SJCRH30 (cell line): Measurements from ENCODE around the gene PCDH10. TPM values are rescaled to one million over a fixed set of nuclear protein-coding genes. Genes with fewer than 3 reads are reported as not detected.
A peak's percentile ranks its signal among the peaks of the same experiment; 100 is the strongest.

Experiments used
- DNase-seq, 2 experiments: peaks; one replicate each; pipeline ENCODE4 v3.0.0-alpha.2; 2015 to 2020
- H3K27ac ChIP-seq: fragments of 250-450 bp; sonication (Bioruptor Pico); 2 replicates; pipeline ENCODE4 v1.5.1; 2020; ENCODE audit warnings: mild to moderate bottlenecking, moderate library complexity
- H3K27me3 ChIP-seq: fragments of 250-450 bp; sonication (Bioruptor Pico); 2 replicates; pipeline ENCODE4 v1.5.1; 2020; ENCODE audit warnings: mild to moderate bottlenecking, moderate library complexity
- H3K36me3 ChIP-seq: fragments of 250-450 bp; sonication (Bioruptor Pico); 2 replicates; pipeline ENCODE4 v1.5.1; 2020; ENCODE audit warnings: mild to moderate bottlenecking, moderate library complexity
- H3K4me1 ChIP-seq: fragments of 250-450 bp; sonication (Bioruptor Pico); 2 replicates; pipeline ENCODE4 v1.5.1; 2020; ENCODE audit warnings: mild to moderate bottlenecking, moderate library complexity
- H3K4me3 ChIP-seq: fragments of 250-450 bp; sonication (Bioruptor Pico); 2 replicates; pipeline ENCODE4 v1.5.1; 2020; ENCODE audit warnings: mild to moderate bottlenecking, moderate library complexity
- H3K9me3 ChIP-seq: fragments of 250-450 bp; sonication (Bioruptor Pico); replicated peaks from 2 replicates; pipeline ENCODE4 v1.5.1; 2020; ENCODE audit warnings: mild to moderate bottlenecking, moderate library complexity
- total RNA-seq: library from RNA; depleted of rRNA; stranded (reverse); fragments of >200 nt; shearing (Covaris generic); gene quantifications from 2 replicates; pipeline ENCODE4 v1.2.3, GENCODE V29; 2014; rRNA removed

The PCDH10 gene
- 0.51 and 0.63 TPM in 2 replicates for total RNA-seq

- H3K36me3 ChIP-seq: no peaks in the 10 kb centered on the region
- H3K9me3 ChIP-seq: no peaks in the 10 kb centered on the region
- peak within 1 kb of the TSS; percentile 53 for H3K4me3 ChIP-seq
- no peak within 1 kb of the TSS for H3K27ac ChIP-seq
- peak; percentile 87 to 90 for DNase-seq
- H3K4me1 ChIP-seq: no peaks in the 10 kb centered on the region
- H3K27me3 ChIP-seq: no peaks in the 10 kb centered on the region
Measured at GRCh38 chr4:133148690-133149363, at the start of gene PCDH10. PCDH10 (plus strand) TSS chr4:133149294; CDS start chr4:133150141, 847 bp downstream.

DNA sequence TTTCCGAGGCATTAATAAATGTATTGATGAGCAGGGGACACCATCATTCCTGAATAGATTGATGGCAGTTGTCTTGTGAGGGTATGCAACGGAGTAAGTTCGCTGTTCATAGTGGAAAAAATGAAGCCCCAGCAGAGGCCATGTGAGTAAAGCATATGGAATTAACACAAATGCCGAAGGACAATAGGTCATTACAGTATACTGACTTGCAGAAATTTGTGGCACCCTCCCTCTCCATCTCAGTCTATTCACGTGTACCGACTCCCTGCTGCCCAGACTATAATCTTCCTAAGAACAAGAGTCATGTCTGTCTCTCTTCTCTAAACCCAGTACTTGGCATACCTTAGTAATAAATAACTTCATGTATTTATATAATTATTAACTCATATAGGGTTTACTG, 47.1 kb upstream of the PCDH10 start:
- Histone ChIP-seq H3K27me3 (no peaks in the 10 kb centered on the region), H3K27ac (no peak overlapping the region), H3K4me3 (no peak overlapping the region), H3K9me3 (no peaks in the 10 kb centered on the region), H3K36me3 (no peaks in the 10 kb centered on the region), H3K4me1 (no peaks in the 10 kb centered on the region)
- DNase-seq: no peak

DNA sequence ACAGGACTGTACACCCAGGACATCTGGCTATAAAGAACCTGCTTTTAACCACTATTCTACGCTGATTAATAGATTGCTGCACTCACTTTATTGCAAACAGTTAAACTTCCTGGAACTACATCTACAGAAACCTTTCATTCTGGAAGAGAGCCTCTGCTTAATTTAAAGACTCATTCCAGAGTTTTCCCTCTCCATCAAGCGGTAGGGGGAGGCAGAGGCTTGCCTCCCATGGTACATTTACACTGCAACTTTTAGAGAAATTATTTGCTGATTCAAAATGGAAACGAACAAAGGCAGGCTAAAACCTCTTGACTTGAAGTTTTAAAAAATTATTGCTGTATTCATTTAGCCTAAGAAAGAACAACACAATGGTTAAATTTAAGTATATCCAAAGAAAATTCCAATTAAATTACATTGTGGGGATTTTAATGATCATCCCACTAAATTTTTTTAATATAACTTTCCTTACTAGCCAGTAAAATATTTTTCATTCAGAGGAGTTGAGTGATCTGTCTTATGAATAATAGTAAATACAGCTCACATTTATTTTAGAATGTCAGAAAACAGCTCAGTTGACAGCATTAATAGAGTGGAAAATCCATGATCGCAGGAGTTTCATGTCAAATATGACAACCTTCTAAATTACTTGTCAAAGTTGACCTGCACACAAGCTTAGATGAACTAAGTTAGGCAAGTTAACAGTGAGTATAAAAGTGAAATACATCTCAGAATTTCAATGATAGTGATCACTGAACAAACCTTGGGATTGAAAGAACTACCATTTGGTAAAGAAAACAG, 46.3 kb upstream of the PCDH10 start:
- Histone ChIP-seq H3K36me3 (no peaks in the 10 kb centered on the region), H3K9me3 (no peaks in the 10 kb centered on the region), H3K27ac (no peak overlapping the region), H3K4me1 (no peaks in the 10 kb centered on the region), H3K4me3 (no peak overlapping the region), H3K27me3 (no peaks in the 10 kb centered on the region)
- no peak for DNase-seq

- no peak for DNase-seq
- Histone ChIP-seq H3K27ac (no peak overlapping the region), H3K9me3 (no peaks in the 10 kb centered on the region), H3K27me3 (no peaks in the 10 kb centered on the region), H3K36me3 (no peaks in the 10 kb centered on the region), H3K4me3 (no peak overlapping the region), H3K4me1 (no peaks in the 10 kb centered on the region)
Measured at GRCh38 chr4:133112641-133113040, 36.5 kb upstream of the PCDH10 start.

GRCh38 chr4:133124746-133125145, 24.3 kb upstream of the PCDH10 start:
- Histone ChIP-seq H3K27ac (no peak overlapping the region), H3K4me3 (no peak overlapping the region), H3K36me3 (no peaks in the 10 kb centered on the region), H3K4me1 (0 out of 2 replicates have a peak, but pooled peaks cover 2% of the 10 kb centered on the region), H3K27me3 (no peaks in the 10 kb centered on the region), H3K9me3 (no peaks in the 10 kb centered on the region)
- no peak for DNase-seq

- Histone ChIP-seq H3K4me3 (no peak overlapping the region), H3K36me3 (no peaks in the 10 kb centered on the region), H3K27me3 (no peaks in the 10 kb centered on the region), H3K27ac (no peak overlapping the region), H3K4me1 (peaks cover 17% of the 10 kb centered on the region), H3K9me3 (no peaks in the 10 kb centered on the region)
- DNase-seq: no peak
Measured at GRCh38 chr4:133127500-133127899, 21.6 kb upstream of the PCDH10 start.

GRCh38 chr4:133129237-133129636, 19.9 kb upstream of the PCDH10 start:
- Histone ChIP-seq H3K4me3 (no peak overlapping the region), H3K4me1 (peaks cover 18% of the 10 kb centered on the region), H3K36me3 (no peaks in the 10 kb centered on the region), H3K27me3 (no peaks in the 10 kb centered on the region), H3K27ac (no peak overlapping the region), H3K9me3 (no peaks in the 10 kb centered on the region)
- DNase-seq: no peak

GRCh38 chr4:133130171-133130570, 18.9 kb upstream of the PCDH10 start:
- H3K9me3 ChIP-seq: no peaks in the 10 kb centered on the region
- peaks cover 18% of the 10 kb centered on the region for H3K4me1 ChIP-seq
- H3K27ac ChIP-seq: peak overlapping the region; percentile 55
- H3K4me3 ChIP-seq: no peak overlapping the region
- DNase-seq: peak in 1 of 2 experiments; percentile 30
- no peaks in the 10 kb centered on the region for H3K27me3 ChIP-seq
- H3K36me3 ChIP-seq: no peaks in the 10 kb centered on the region

DNA sequence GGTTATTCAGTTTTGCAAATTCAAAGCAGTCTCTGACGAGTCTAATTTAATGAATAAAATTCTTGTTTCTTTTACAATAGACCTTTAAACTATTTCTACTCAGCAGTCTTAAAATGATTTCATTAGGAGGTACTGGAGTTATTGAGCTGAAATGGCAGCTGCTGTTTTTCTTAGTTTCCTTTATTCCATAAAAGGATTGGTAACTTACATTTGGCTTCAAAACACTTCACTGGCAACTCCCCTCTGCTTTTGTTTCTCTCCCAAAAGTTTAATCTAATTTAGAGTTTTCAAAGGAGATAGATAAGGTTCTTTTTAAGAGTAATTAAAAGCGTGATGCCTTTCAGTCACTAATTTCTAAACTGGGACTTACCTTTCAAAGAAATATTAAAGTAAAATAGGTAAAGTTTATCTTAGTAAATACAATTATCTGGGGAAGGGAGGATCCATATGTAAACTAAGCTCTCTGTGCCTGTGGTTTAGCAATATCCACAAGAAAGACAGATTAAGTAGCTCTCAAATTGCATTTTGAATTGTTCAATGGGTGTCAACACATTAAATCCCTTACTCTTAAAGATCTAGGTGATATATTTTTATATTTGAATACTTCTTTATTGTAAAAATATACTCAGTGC, 17.1 kb upstream of the PCDH10 start:
- Histone ChIP-seq H3K36me3 (no peaks in the 10 kb centered on the region), H3K9me3 (no peaks in the 10 kb centered on the region), H3K27ac (peak overlapping the region; percentile 25; the same call in 1 of the 2 replicates), H3K4me1 (peaks cover 18% of the 10 kb centered on the region), H3K27me3 (no peaks in the 10 kb centered on the region), H3K4me3 (no peak overlapping the region)
- DNase-seq: peak in 1 of 2 experiments; percentile 13

DNA sequence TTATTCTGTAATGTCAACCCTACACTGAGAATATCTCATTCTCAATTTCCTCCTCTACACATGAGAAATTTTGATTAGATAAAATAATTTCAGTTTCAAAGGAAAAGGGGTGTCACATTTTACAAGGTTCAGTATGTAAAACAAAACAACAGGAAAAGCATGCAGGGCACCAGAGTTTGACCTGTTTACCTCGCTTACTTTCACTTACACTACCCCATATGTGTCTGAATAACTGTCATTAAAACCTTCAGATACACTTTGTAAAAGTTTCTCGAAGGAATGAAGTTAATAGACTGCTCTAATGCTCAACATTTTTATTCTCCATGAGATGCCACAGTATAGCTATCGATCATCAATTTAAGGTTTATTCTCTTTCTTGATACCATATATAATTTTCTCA, 12.3 kb upstream of the PCDH10 start:
- no peak for DNase-seq
- Histone ChIP-seq H3K27ac (no peak overlapping the region), H3K4me1 (peaks cover 7% of the 10 kb centered on the region), H3K9me3 (no peaks in the 10 kb centered on the region), H3K36me3 (no peaks in the 10 kb centered on the region), H3K27me3 (no peaks in the 10 kb centered on the region), H3K4me3 (no peak overlapping the region)

- no peak for DNase-seq
- Histone ChIP-seq H3K4me3 (no peak overlapping the region), H3K27me3 (no peaks in the 10 kb centered on the region), H3K27ac (no peak overlapping the region), H3K9me3 (no peaks in the 10 kb centered on the region), H3K36me3 (no peaks in the 10 kb centered on the region), H3K4me1 (no peaks in the 10 kb centered on the region; the same call in 1 of the 2 replicates)
Measured at GRCh38 chr4:133137571-133137970, 11.5 kb upstream of the PCDH10 start.

DNA sequence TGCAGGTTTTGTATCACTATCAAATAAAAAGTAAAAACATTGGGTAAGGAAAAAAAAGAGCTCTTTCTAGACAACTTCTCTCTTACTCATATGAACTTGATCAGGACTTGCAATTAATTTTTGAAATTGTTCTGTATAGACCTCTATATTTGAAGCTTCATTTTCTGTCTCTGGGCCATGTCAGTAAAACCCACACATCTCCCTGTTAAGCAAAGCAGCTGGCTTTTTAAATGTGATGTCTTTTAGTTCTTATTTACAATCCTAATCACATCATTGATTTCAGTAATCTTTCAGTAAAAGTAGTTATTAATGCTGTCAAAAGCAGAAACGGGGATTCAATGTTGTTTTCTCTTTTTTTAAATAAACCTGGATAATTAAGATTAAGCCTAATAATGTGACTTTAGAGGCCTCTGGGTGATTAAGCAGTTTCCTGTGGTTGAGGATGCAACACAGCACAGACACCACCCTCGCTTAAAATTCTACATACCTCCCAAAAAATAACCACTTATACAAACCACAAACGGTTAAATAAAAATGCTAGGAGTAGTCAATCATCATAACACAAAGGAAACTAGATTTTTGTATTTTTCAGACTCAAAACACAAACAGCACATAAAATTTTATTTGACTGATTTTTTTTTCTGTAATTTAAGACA, 5.2 kb upstream of the PCDH10 start:
- no peaks in the 10 kb centered on the region for H3K36me3 ChIP-seq
- no peak for DNase-seq
- H3K4me3 ChIP-seq: no peak overlapping the region
- no peaks in the 10 kb centered on the region for H3K9me3 ChIP-seq
- H3K27me3 ChIP-seq: no peaks in the 10 kb centered on the region
- no peak overlapping the region for H3K27ac ChIP-seq
- H3K4me1 ChIP-seq: no peaks in the 10 kb centered on the region

GRCh38 chr4:133145241-133145640, 3.9 kb upstream of the PCDH10 start:
- no peaks in the 10 kb centered on the region for H3K27me3 ChIP-seq
- no peaks in the 10 kb centered on the region for H3K9me3 ChIP-seq
- no peak overlapping the region for H3K27ac ChIP-seq
- no peak overlapping the region for H3K4me3 ChIP-seq
- no peak for DNase-seq
- no peaks in the 10 kb centered on the region for H3K36me3 ChIP-seq
- H3K4me1 ChIP-seq: no peaks in the 10 kb centered on the region

GRCh38 chr4:133145758-133146573, 3.1 kb upstream of the PCDH10 start:
- DNase-seq: no peak
- Histone ChIP-seq H3K27me3 (no peaks in the 10 kb centered on the region), H3K9me3 (no peaks in the 10 kb centered on the region), H3K36me3 (no peaks in the 10 kb centered on the region), H3K4me1 (no peaks in the 10 kb centered on the region), H3K27ac (no peak overlapping the region), H3K4me3 (no peak overlapping the region)
